K562 (cell line): Measurements from ENCODE around the gene DPM2. TPM values are rescaled to one million over a fixed set of nuclear protein-coding genes. Genes with fewer than 3 reads are reported as not detected.

Experiments used
- CTBP1 ChIP-seq: fragments of 450-650 bp; IDR thresholded peaks from 2 replicates; pipeline ENCODE4 v1.6.1; 2016; ENCODE audit warnings: borderline replicate concordance
- ETV1 ChIP-seq: fragments of 450-650 bp; conservative IDR thresholded peaks from 2 replicates; pipeline ENCODE4 v1.6.1; 2016; ENCODE audit warnings: missing genetic modification characterization, control low read depth, low read depth, missing compliant biosample characterization
- FOXK1 ChIP-seq: sonication (generic); formaldehyde crosslinking; IDR thresholded peaks from 2 replicates; pipeline ENCODE4 v1.8.0; 2022; ENCODE audit warnings: missing genetic modification reagents, mild to moderate bottlenecking, borderline replicate concordance
- HEY1 ChIP-seq: fragments of 250-450 bp; sonication (Bioruptor Pico); IDR thresholded peaks from 2 replicates; pipeline ENCODE4 v1.5.0; 2020; ENCODE audit warnings: mild to moderate bottlenecking, moderate library complexity, borderline replicate concordance
- JUND ChIP-seq, 2 experiments: IDR thresholded peaks; 2 replicates in 1 of 2; 3 replicates in 1 of 2; pipeline ENCODE4 v1.6.1; 2011; ENCODE audit warnings: borderline replicate concordance in 2 of 2, low read depth in 2 of 2, low read length in 2 of 2, improper control_type of control experiment in 1 of 2, missing biosample characterization in 1 of 2, missing genetic modification characterization in 1 of 2, missing genetic modification reagents in 1 of 2
- MAFF ChIP-seq: IDR thresholded peaks from 2 replicates; pipeline ENCODE4 v1.6.1; 2012; ENCODE audit warnings: low read length, improper control_type of control experiment
- MTA3 ChIP-seq: fragments of 450-650 bp; formaldehyde crosslinking; IDR thresholded peaks from 2 replicates; pipeline ENCODE4 v1.6.1; 2017; ENCODE audit warnings: mild to moderate bottlenecking, borderline replicate concordance
- SMARCA5 ChIP-seq: fragments of 450-650 bp; IDR thresholded peaks from 2 replicates; pipeline ENCODE4 v1.6.1; 2016
- polyA plus RNA-seq, 8 experiments: library from polyadenylated mRNA; depleted of rRNA in 4 of 8; stranded (reverse) in 5 of 8; unstranded in 3 of 8; fragments of >200 nt; fragmentation: Nextera tagmentation in 2 of 8; fragmentation: Illumina TruSeq in 1 of 8; extraction: Ambion mirVana in 2 of 8; extraction: Trizol in 1 of 8; gene quantifications; 2 replicates each; pipeline versions ENCODE4 v1.2.1 to v1.2.3, GENCODE V29; 2011 to 2014; ENCODE audit warnings: inconsistent platforms in 1 of 8, missing spikeins in 1 of 8
- total RNA-seq, 7 experiments: library from RNA; depleted of rRNA in 6 of 7; stranded (reverse); fragments of >200 nt in 6 of 7; fragmentation: Illumina TruSeq in 2 of 7; extraction: Trizol in 2 of 7; gene quantifications; 2 replicates each; pipeline versions ENCODE4 v1.2.1 to v1.2.3, GENCODE V29; 2011 to 2021; ENCODE audit warnings: low replicate concordance in 1 of 7
- TF ChIP-seq, protein P1 (sequence below): IDR thresholded peaks from 2 replicates; pipeline ENCODE4 v1.6.1; 2011; ENCODE audit warnings: borderline replicate concordance, low read depth, mild to moderate bottlenecking, moderate library complexity, low read length; ENCODE audit not compliant: insufficient read depth, poor library complexity, severe bottlenecking
- TF ChIP-seq, protein P2 (sequence below), 2 experiments: fragments of 450-650 bp; IDR thresholded peaks; 2 replicates each; pipeline ENCODE4 v1.6.1; 2016; ENCODE audit warnings: mild to moderate bottlenecking in 2 of 2, borderline replicate concordance in 1 of 2, low read depth in 1 of 2, moderate library complexity in 1 of 2
- TF ChIP-seq, protein P3 (sequence below): fragments of 450-650 bp; IDR thresholded peaks from 2 replicates; pipeline ENCODE4 v1.6.1; 2016

DPM2 gene
- total and polyA plus RNA-seq, 9 of the 15 experiments (the other 6 are each of a cell fraction or from before 2014, with no cell fraction given) = 43.5 to 126 (median 71.1) TPM

DNA sequence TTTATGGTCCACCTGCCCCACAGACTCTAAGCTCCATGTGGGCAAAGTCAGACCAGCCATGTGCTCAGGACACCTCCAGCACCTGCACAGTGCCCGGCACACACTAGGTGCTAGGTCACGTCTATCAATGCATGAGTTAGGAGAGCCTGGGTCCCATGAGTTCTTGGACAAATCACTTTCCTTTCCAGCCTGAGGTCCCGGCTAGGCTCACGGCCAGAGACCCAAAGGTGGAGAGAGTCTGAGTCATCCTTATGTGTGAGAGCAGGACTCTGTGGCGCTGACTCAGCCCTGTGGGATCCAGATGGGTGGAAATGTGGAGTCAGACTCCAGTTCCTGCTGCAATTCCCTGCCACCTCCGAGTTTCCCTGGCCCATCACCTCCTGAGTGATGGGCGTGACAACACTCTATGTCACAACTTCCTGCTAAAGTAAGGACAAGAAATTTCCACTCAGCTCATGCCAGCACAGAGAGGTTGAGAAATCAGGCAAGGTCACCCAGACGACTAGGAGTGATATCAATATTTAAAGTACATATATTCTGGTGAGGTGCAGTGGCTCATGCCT lies 18.3 kb downstream of the DPM2 start (continued):
- TF ChIP-seq, protein P1, sequence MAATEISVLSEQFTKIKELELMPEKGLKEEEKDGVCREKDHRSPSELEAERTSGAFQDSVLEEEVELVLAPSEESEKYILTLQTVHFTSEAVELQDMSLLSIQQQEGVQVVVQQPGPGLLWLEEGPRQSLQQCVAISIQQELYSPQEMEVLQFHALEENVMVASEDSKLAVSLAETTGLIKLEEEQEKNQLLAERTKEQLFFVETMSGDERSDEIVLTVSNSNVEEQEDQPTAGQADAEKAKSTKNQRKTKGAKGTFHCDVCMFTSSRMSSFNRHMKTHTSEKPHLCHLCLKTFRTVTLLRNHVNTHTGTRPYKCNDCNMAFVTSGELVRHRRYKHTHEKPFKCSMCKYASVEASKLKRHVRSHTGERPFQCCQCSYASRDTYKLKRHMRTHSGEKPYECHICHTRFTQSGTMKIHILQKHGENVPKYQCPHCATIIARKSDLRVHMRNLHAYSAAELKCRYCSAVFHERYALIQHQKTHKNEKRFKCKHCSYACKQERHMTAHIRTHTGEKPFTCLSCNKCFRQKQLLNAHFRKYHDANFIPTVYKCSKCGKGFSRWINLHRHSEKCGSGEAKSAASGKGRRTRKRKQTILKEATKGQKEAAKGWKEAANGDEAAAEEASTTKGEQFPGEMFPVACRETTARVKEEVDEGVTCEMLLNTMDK = no peak
- TF ChIP-seq, protein P2, sequence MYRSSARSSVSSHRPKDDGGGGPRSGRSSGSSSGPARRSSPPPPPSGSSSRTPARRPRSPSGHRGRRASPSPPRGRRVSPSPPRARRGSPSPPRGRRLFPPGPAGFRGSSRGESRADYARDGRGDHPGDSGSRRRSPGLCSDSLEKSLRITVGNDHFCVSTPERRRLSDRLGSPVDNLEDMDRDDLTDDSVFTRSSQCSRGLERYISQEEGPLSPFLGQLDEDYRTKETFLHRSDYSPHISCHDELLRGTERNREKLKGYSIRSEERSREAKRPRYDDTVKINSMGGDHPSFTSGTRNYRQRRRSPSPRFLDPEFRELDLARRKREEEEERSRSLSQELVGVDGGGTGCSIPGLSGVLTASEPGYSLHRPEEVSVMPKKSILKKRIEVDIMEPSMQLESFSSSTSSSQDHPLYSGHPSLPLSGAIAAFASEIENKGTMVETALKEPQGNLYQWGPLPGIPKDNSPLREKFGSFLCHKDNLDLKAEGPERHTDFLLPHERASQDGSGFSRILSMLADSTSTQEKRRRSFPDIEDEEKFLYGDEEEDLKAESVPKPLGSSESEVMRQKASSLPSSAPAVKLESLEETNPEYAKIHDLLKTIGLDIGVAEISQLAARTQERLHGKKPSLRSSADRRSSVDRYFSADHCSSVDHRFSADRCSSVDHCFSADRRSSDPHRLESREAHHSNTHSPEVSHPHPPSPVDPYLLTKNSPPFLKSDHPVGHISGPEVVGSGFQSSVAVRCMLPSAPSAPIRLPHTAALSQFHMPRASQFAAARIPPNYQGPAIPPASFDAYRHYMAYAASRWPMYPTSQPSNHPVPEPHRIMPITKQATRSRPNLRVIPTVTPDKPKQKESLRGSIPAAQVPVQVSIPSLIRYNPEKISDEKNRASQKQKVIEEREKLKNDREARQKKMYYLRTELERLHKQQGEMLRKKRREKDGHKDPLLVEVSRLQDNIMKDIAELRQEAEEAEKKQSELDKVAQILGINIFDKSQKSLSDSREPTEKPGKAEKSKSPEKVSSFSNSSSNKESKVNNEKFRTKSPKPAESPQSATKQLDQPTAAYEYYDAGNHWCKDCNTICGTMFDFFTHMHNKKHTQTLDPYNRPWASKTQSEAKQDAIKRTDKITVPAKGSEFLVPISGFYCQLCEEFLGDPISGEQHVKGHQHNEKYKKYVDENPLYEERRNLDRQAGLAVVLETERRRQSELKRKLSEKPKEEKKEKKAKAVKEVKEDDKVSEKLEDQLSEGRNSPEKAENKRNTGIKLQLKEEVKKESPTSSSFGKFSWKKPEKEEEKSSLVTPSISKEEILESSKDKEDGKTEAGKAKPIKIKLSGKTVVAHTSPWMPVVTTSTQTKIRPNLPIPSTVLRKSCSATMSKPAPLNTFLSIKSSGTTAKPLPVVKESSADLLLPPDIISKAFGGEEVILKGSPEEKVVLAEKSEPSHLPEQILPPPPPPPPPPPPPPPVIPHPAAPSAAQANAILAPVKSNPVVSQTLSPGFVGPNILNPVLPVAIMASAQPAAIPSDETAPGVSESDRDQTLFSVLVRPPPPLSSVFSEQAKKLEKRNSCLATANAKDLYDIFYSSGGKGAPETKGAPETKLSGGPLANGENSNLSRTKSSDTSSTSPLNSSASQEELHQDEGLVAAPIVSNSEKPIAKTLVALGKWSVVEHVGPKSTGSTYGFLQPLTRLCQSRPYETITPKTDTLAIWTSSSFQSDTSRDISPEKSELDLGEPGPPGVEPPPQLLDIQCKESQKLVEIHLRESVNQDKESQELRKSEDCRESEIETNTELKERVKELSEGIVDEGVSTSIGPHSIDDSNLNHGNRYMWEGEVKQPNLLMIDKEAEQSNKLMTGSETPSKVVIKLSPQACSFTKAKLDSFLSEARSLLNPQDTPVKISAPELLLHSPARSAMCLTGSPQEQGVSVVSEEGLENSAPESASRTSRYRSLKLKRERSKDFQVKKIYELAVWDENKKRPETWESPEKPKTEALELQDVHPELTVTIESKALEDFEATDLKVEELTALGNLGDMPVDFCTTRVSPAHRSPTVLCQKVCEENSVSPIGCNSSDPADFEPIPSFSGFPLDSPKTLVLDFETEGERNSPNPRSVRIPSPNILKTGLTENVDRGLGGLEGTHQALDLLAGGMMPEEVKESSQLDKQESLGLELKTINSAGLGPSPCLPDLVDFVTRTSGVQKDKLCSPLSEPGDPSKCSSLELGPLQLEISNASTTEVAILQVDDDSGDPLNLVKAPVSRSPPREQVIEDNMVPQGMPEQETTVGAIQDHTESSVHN (IDR thresholded peaks at IDR 0.05; ENCODE audit: borderline replicate concordance in 1 of 2, low read depth in 1 of 2) = peak in 1 of 2 experiments; percentile 56; a peak in 1 of 4 replicates
- TF ChIP-seq CTBP1 = peak; percentile 80
- TF ChIP-seq, protein P3, sequence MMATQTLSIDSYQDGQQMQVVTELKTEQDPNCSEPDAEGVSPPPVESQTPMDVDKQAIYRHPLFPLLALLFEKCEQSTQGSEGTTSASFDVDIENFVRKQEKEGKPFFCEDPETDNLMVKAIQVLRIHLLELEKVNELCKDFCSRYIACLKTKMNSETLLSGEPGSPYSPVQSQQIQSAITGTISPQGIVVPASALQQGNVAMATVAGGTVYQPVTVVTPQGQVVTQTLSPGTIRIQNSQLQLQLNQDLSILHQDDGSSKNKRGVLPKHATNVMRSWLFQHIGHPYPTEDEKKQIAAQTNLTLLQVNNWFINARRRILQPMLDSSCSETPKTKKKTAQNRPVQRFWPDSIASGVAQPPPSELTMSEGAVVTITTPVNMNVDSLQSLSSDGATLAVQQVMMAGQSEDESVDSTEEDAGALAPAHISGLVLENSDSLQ = peak; percentile 52; the same call in 1 of the 2 replicates
- no peak for TF ChIP-seq HEY1 (CRISPR knock-in tag)
- TF ChIP-seq FOXK1 = 0 out of 2 replicates have a peak, but pooled peaks have one; percentile 73
- peak; percentile 75 for TF ChIP-seq MAFF
- 0 out of 2 replicates have a peak, but pooled peaks have one; percentile 62 for TF ChIP-seq SMARCA5
- peak; percentile 78; the same call in 1 of the 2 replicates for TF ChIP-seq MTA3
- 0 out of 2 replicates have a peak, but pooled peaks have one; percentile 16 for TF ChIP-seq ETV1
- peak; percentile 97 for TF ChIP-seq JUND (IDR thresholded peaks at IDR 0.05; ENCODE audit: borderline replicate concordance, low read depth, low read length)
- TF ChIP-seq JUND (tag; IDR thresholded peaks at IDR 0.05; ENCODE audit: borderline replicate concordance, low read depth, low read length) = peak; percentile 96; the same call in 2 of the 3 replicates
